NCI-H524 (cell line): ENCODE results near the gene LYL1.

Experiments
- DNase-seq, 2 experiments: peaks; one replicate each; lab custom pipeline; 2025; lab: John Stamatoyannopoulos, UW

LYL1 gene

DNA sequence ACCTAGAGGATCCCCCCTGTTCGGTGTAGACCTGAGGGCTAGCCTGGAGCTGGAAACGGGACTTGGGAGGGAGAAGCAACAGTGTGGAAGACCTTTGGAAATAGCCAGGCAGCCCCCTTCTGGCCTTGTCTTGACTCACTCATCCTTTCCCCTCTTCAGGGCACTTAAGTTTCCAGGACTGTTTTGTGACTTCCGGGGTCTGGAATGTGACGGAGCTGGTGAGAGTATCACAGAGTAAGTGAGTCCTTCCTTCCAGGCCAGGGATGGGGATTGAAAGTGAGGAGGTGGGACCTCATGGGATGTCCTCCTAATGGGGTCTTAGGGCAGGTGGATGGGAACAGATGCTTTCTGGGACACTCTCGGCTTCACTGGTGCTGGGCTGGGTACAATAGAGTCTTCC lies 29.4 kb downstream of the LYL1 start:
- no peak for DNase-seq

DNA sequence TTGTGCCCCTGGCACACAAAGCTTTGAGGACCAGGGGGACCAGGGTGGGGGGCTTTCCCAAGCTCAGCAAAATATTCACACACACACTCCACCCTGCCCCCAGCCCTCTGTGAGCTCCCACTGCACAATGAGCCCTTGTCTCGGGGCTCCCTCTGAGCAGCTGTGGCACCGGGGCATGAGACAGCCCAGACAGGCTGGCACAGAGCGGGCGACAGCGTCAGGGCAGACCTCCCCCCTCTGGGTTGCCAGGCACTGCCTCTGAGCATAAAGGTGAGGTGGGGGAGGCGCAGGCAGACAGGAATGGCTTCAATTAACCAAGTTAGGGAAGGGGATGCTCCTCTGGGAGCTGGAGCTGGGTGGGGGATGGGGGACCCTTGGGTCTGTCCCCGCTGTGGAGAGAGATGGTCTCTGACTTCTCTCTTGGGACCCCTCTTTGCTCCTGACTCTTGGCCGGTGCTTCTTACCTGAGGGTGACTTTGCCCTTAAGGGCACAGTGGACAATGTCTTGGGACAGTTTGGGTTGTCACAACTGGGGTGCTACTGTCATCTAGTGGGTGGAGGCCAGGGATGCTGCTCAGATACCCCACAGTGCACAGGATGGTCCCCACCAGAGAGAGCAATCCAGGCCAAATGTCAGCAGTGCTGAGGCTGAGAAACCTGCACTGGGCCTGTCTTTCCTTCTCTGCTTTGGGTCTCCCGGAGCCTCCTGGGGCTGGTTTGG lies 30.3 kb downstream of the LYL1 start:
- DNase-seq, result no peak

DNA sequence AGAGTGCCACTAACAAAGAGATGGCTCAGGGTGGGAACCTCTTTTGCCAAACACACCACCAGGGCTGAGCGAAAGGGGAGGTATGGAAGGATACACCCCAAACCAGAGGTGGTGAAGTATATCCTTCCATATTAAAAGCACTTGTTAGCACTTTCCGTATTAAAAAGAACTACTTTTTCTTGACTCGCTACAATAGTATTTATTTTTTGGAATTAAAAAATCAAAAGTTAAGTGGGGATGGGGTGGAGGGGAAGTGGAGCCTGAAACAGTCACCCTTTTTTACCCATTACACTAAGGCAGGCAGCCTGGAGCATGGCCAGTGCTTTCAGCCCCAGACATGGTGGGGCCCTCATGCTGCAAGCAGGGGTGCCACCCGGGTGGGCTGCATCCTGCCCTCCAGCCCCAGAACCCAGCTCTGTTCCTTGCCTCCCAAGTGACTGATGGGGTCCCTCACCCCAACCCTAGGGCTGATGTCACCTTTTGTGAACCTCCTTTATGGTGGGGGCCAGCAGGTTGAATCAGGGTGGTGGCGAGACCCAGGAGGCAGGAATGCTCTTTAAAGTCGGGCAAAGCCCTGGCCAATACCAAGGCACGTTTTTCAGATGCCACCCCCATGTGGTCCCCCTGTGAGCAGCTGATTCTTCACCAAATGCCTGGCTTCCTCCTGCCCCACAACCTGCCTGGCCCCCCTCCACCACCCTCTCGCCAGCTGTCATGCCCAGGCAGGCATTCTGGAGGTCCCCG lies 31.0 kb downstream of the LYL1 start:
- peak; percentile 35 to 50 for DNase-seq

DNA sequence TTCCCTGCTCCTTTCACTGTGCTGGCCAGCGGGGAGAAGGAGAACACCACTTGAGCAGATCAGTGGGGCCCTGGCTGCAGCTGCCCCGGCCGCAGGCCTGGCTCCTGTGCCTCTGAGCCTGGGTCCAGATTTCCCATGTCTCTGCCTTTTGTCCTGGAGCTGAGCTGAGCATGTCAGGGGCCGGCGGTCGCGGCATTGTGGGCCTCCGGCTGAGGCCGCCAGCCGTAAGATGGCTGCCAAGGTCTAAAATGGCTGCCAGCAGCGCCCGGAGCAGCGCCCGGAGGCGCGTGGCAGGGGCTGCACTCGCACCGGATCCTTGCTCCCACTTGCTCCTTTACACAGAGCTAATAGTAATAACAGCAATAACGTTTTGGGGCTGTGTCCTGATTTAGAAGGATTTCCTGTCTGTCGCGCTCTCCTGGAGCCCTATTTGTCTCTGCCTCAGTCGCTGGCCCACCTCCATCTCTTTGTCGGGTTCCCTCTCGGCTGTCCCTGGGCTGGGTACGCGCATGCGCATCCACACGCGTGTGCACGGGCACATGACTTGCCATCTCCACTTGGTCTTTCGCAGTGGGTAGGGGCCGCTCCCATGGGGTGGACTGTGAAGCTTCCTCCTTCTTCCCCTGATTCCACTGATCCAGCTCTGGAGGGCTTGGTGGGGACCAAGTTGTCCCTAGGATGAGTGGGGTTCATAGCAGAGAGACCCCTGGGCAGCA lies 32.1 kb downstream of the LYL1 start:
- DNase-seq, result no peak

DNA sequence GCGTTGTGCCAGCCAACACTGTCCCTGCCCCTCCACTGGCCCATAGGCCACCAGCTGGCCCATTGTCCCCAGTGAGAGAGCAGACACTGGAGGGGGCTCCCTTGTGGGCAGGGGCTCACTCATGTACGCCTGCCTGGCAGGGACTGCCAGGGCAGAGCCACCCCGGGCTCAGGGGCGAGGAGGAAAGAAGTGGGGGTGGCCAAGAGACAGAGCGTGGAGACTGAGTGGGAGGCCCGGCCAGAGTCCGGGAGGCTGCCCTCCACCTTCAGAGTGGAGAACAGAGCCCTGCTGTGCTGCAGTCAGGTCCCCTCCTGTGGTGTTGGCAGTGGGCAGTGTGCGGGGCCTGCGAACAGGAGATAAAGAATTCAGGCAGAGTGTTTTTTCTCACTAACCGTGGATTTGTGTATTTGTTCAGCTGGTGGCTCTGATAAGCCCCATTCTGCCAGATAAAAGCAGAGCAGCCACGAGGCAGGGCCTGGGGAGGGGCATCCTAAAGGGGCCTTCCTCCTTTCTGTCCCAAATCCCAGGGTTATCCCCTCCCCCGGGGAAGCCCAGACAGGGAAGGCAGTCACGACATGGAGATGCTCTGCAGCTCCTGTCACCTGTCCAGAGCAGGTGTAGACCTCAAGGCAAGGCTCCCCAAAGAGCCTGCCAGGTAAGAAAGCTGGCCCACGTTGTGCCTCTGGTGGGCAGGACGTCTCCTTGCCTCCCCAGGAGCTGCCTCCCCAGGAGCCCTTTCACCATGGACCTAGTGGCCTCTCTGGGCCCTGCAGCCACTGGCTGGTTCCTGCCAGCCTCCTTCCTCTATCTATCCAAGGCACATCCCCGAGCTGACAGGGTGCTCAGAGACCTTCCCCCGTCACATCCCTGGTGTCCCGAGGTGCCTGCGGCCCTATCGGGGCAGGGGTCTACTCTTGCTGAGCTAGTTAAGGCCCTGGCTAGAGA lies 33.0 kb downstream of the LYL1 start:
- DNase-seq, result no peak

DNA sequence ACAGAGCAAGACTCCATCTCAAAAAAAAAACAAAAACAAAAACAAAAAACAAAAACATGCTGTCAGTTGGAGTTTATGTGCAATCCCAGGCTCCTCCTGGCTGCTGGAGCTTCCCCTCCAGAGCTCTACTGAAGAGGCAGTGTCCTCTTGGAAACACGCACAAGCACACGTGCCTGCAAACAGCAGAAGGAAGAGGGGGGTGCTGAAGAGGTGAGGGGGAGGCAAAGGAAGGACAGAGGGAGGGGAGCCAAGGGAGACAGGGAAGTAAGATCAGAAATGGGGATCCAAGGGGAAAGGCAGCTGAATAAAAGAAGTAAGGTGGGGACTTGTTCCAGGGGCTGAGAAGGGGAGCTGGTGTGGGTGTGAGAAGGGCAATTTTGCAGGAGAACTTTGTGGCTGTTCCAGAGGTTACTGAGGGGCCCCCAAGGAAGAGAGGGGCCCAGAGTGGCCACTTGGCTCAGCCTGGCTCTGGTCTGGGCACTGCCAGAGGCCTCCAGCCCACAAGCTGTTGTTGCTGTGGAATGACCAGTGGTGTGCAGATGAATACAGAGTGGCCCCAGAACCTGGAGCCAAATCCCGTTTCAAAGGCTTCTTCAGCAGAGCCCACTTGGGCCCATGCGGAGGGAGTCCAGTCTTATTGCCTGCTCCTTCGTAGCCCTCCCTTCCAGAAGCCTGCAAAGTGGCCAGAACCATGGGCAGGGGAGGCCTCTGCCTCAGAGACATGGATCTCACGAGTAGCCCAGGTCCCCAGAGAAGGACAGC lies 34.4 kb downstream of the LYL1 start:
- DNase-seq, result peak in 1 of 2 experiments; percentile 32

DNA sequence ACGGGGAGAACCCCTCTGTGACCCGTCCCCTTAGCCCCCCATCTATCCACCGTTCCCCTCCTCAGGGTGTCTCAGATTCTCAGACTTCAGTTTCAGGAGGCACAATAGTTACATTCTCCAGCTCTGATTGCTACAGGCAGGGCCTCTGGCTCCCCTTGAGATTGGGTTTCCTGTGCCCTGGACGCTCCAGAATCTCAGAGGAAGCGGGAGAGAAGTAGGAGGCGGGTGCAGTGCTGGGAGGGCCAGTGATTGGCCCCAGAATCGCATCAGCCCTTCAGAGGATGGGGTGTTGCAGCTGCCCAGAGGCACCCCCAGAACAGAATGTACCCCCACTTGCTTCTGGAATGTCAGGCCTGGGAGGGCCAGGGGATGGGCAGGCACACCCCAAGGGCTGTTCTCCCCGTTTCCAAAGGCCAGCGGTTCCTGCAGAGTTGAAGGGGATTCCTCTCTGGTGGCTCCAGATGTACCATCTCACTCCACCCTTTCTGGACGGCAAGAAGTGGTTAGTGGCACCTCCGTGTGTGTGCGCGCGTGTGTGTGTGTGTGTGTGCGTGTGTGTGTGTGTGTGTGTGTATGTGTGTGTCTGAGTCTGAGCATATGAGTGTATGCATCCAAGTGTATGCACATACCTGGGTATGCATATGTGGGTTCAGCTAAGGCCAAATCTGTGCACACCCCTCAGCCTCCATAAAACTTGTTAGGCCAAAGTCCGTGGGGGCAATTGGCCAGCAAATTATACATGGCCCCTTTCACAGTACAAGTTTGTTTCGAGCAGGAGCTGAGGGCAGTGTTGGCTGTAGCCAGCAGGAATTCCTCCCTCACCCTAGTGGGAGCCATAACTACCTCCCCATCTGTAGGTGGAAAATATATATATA lies 35.5 kb downstream of the LYL1 start:
- no peak for DNase-seq

DNA sequence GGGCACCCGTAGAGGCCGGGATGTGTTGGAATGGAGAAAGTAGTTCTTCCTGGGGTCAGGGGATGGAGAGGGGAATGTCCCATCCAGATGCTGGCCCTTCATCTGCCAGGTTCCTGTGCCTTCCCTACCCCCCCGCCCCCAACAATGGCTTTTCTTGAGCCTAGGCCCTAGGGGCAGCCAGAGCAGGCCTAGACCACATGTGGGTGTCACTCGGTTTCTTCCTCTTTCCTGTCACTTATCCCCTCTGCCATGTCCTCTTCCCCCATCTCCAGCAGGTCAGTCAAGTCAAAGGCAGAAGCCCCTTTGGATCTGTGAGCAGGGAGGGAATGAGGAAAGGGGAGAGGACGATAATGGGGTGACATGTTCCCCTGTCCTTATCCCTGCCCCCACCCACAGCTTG lies 36.4 kb downstream of the LYL1 start:
- no peak for DNase-seq

DNA sequence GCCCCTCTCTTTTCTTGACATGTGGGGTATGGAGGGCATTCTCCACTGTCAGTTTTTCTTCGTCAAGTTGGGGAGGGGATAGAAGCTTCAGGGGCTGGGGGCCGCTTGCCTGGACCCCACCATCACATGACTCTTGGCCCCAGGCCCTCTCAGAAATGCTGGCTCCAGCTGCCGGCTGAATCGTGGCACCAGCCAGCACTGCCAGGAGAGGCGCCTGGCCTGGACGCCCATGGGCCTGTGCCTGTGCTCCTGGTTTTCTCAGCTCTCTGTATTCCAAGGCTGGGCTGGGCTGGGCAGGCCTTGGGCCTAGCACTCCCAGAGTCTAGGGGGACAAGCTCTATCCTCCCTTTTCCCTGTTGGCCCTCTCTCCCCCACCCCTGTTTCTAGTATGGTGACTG lies 38.6 kb downstream of the LYL1 start:
- no peak for DNase-seq

DNA sequence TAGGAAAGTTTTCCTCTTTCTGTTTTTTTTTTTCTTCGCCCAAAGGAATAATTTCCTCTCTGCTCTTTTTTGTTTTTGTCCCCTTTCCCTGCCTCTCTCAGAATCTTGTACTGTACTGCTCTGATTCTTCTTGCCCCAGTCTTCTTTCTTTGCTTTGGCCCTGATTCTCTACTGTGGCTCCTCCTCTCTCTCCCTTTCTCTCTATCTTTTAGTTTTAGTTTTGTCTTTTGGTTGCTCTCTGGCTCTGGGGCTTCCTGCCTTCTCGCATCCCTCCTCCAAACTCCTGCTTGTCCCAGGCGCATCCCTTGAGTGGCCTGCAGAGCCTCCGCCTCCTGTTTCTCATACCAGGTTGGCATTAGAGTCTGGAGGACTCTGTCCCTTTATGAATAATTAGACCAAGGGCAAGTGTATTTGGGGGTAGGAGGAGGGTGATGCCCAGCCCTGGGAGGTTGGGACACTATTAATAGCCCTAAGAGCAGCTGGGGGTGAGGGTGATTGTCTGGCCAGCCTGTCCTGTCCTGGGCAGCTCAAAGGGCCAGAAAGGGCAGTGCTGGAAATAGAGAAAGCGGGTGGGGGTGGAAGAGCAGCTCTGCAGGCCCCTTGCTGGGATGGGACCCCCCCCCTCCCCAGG lies 39.1 kb downstream of the LYL1 start:
- no peak for DNase-seq

DNA sequence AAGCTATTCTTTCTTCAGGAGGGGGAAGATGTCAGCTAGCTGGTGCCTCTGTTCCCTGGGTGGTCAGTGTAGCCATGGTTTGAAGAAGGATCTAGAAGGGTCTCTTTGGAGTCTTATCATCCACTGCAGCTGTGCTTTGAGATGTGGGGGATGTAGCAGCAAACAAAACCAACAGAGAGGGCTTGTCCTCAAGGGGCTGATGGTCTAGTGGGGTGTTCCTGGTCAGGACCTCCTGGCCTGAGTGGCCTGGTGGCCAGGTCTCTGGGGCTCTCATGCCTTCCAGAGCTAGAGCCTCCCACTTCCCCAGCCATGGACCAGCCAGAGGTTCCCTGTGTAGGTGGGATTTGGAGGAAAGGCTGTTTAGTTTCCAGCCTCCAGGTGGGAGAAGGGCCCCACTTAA lies 40.3 kb downstream of the LYL1 start:
- DNase-seq, result no peak

DNA sequence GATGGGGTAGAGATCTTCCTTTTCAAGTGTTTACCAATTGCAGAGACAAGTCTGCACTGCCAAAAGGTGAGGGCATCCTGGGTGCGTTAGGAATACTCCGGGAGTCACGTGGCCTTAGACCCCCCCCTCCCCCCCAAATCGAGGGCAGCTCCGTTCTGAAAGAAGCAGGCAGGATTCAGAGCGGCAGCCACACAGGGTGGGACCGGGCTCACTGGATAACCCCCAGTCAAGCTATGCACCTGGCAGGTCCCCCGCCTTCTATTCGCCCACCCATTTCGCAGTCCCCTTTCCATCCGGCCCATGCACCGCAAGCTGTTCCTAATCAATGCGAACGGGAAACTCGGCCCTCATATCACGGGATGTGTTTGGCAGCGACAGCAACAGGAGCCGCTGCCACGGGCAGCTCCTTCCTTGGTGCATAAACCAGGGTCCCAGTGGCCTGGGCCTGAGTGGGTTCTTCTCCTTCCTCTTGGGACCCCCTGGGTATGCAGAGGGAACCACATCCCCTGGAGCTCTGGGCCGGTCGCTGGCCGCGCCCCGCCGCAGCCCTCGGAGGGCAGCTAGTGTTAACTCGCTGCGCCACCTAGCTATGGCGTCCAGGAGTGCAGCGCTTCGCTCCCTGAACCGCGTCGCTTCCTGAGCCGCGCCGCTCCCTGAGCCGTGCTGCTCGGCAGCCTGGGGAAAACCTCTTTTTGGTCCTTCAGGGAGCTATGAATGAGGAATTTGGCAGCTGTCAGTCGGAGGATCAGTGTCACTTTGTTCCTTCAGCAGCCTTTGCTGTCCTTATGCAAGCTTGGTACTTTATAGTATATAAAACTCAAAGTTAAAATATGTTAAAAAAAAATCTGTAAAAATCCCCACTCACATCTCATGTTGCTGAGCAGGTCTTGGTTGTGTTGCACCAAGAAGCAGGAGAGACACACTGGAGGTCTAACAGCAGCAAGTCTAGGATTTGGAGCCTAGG lies 41.4 kb downstream of the LYL1 start:
- DNase-seq, result peak; percentile 40 to 83

DNA sequence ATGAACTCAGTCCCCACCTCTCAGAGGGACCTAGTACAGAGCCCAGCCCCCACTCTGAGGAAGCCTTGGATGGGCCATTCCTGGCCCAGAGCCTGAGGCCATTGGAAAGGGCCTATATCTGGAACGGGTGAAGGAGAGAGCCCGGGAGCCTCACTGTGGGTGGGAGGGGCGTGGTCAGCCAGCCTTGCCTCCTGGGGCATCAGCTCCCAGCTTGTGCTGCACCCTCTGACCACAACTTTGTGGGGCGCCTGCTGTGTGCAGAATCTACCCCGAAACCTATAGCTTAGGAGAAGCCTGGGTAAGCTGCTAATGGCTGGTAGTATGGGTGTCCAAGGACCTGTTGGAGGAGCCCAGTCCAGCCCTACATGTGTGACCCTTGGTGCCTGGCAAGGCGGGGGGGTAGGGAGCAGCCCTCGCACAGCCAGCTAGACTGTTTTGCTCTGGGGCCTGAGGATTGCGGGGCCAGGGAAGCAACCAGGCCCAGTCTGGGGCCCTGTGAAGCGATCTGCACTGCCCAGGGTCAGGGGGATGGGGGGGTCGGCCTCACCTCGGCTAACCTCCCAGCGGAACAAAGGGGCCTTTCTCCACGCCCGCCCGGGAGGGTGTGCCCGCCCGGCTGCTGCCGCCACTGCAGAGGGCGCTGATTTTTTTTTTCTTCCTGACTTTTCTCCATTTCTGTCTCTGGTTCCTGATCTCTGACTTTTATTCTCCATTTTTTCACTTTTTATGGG lies 42.3 kb downstream of the LYL1 start:
- no peak for DNase-seq

DNA sequence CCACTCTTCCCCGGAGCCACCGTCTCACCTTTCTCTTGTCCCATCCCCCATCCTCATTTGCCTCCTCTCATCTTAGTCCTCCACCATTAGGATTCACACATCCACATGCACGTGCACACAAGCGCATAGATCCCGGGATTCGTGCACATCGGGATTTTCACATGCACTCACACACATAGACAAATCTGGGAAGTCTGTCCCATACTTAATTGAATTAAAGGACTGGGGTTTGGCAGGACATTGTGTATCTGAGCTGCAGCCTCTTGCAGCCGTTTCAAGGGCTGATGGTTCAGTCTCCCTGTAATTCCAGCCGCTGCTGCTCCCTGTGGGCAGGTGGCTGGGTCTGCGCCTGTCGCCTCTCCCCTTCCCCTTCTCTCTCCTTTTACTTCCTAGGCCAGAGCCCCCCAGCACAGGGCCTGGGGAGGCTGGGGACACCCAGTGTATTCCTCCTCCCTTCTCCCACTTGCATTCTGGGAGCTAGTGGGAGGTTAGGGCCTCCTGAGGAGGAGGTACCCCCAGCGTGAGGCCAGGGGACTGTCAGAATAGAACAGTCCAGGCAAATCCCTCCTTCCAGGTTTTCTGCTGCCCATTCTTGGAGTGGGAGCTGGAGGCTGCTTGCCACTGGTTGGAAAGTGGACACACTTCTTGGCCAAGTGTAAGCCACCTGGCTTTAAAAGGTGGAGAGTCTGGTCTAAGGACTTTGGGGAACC lies 43.6 kb downstream of the LYL1 start:
- peak in 1 of 2 experiments; percentile 13 for DNase-seq

DNA sequence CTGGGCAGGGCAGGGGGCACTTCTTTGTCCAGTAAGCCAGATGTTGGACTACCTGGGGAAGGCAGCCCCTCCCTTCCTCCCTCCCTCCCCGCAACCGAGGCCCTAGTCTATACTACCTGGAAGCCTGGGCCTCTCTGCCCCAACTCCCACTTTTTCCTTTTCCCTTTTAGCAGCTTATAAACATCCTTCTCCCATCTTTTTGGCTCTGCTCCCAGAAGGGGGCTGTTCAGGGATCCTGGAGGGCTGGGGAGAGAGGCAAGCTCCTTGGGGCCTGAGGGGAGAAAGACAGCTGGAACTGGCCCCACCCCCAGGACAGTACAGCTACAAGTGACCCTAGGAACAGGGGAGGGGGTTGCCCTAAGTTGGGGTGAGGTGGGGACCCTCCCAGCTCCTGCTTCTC lies 44.9 kb downstream of the LYL1 start:
- DNase-seq, result peak; percentile 24 to 34

DNA sequence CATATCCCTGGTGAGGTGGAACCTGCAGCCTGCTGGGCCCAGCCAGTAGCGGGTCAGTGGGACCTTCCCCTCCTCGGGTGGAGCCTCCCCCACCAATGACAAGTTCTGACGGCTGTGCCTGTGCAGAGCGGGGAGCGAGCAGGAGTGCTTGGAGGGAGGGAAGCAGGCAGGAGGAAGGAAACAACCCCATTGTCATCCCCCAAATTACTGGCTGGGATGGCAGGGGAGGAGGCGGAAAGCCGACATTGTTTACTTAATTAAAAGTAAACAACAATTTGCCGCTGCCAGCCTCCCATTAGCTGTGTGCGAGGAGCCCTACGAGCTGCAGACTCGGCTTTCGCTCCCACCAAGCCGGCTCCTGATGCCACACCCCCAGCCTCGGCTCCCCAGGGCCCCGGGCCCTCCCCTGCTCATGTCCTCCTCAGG lies 45.5 kb downstream of the LYL1 start:
- DNase-seq, result no peak

DNA sequence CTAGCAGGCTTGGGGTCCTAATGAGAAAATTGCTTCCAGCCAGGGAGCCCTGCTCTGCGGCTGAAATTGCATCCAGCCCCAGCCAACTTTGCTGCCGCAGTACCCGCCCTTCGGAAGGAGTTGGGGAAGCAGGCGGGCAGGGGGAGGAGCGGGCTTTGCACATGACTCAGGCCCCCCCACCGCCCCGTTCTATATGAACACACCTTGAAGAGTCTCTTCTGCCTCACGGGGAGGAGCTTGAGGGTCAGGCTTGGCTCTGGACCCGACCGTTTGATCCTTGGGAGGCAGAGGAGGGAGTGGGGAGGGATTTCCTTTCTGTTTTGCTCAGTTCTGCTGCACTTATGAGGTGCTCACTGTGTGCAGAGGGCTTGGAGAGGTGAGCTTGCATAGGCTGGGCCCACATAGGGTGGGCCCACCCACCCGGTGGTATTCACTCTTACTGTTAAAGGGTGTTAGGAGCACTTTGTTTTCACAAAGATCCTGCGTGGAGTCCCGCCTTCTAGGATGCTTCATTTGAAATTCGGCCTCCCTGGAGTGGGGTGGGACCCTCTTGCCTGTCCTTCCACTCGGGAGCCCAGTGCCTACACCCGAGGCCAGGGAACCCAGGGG lies 46.5 kb downstream of the LYL1 start:
- DNase-seq, result no peak
